Measurements from ENCODE around the gene TRPV3. TPM values are rescaled to one million over a fixed set of nuclear protein-coding genes. Genes with fewer than 3 reads are reported as not detected.

Gene TRPV3
- total and polyA plus RNA-seq, 9 of the 15 experiments (the other 6 are each of a cell fraction or from before 2014, with no cell fraction given) = 0.03 to 0.42 (median 0.11) TPM; not detected in 1

DNA sequence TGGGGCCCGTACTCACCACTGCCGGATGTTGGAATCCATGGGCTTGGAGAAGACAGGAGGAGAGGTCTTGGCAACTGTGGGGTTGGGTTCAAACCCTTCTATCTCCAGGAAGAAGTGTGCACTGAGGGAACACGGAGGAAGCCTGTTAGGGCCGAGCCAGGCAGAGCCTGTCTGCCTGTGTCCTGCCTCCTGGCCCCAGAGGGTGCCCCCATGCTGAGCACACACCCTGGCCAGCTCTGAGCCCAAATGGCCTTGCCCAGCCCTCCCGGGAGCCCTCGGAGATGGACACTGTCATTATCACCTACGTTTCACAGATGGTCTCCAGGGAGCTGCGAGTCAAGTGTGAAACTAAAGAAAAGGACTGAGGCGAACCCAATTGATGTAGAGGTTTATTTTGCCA lies 12.5 kb downstream of the TRPV3 start:
- CTCF ChIA-PET (ENCODE audit: low intra/inter-chr PET ratio) = no interaction called here
- Histone ChIP-seq H3K4me2 (ENCODE audit: insufficient read depth, low read length) (no peak overlapping the region), H3K4me1 (replicated peaks in 1 of 2; ENCODE audit: control insufficient read depth in 2 of 2, insufficient read depth in 2 of 2, low read length in 2 of 2) (no peaks in the 10 kb centered on the region; a peak in 1 of 5 replicates), H3K9ac (ENCODE audit: insufficient read depth in 1 of 2, low read depth in 2 of 2, low read length in 2 of 2) (no peak overlapping the region), H3K27ac (ENCODE audit: extremely low read depth, low read depth, low read length) (no peak overlapping the region), H3K27me3 (ENCODE audit: control insufficient read depth in 2 of 2, insufficient read depth in 2 of 2, low read length in 2 of 2) (peaks cover 0 to 46% of the 10 kb centered on the region in 2 experiments; a peak in 2 of 5 replicates), H2AFZ (ENCODE audit: low read depth, low read length) (no peak overlapping the region), H4K20me1 (replicated peaks; ENCODE audit: control insufficient read depth, insufficient read depth, low read length) (no peaks in the 10 kb centered on the region; the same call in 1 of the 2 replicates), H3K9me1 (ENCODE audit: control insufficient read depth, insufficient read depth, low read length) (no peaks in the 10 kb centered on the region), H3K79me2 (ENCODE audit: control insufficient read depth, insufficient read depth, low read length) (no peaks in the 10 kb centered on the region), H3K9me3 (replicated peaks; ENCODE audit: control insufficient read depth, insufficient read depth, low read depth, low read length) (no peaks in the 10 kb centered on the region), H3K4me3 (no peak overlapping the region), H3K36me3 (ENCODE audit: control insufficient read depth, insufficient read depth, low read length) (no peaks in the 10 kb centered on the region)
- 10% methylated on average over 4 of the region's 9 CpGs for WGBS (ENCODE audit: insufficient coverage, low coverage, missing lambda C conversion rate)
- ATAC-seq (no peak), DNase-seq (ENCODE audit: extremely low read depth in 1 of 4, low spot score in 3 of 4) (no peak), FAIRE-seq (no peak)
- in situ Hi-C loops (cut with MboI) (no loop called here), intact Hi-C loops (cut with micrococcal nuclease) (no loop called here)
- TF ChIP-seq ADNP (tag; IDR thresholded peaks at IDR 0.05) = no peak
- TF ChIP-seq, protein P1, sequence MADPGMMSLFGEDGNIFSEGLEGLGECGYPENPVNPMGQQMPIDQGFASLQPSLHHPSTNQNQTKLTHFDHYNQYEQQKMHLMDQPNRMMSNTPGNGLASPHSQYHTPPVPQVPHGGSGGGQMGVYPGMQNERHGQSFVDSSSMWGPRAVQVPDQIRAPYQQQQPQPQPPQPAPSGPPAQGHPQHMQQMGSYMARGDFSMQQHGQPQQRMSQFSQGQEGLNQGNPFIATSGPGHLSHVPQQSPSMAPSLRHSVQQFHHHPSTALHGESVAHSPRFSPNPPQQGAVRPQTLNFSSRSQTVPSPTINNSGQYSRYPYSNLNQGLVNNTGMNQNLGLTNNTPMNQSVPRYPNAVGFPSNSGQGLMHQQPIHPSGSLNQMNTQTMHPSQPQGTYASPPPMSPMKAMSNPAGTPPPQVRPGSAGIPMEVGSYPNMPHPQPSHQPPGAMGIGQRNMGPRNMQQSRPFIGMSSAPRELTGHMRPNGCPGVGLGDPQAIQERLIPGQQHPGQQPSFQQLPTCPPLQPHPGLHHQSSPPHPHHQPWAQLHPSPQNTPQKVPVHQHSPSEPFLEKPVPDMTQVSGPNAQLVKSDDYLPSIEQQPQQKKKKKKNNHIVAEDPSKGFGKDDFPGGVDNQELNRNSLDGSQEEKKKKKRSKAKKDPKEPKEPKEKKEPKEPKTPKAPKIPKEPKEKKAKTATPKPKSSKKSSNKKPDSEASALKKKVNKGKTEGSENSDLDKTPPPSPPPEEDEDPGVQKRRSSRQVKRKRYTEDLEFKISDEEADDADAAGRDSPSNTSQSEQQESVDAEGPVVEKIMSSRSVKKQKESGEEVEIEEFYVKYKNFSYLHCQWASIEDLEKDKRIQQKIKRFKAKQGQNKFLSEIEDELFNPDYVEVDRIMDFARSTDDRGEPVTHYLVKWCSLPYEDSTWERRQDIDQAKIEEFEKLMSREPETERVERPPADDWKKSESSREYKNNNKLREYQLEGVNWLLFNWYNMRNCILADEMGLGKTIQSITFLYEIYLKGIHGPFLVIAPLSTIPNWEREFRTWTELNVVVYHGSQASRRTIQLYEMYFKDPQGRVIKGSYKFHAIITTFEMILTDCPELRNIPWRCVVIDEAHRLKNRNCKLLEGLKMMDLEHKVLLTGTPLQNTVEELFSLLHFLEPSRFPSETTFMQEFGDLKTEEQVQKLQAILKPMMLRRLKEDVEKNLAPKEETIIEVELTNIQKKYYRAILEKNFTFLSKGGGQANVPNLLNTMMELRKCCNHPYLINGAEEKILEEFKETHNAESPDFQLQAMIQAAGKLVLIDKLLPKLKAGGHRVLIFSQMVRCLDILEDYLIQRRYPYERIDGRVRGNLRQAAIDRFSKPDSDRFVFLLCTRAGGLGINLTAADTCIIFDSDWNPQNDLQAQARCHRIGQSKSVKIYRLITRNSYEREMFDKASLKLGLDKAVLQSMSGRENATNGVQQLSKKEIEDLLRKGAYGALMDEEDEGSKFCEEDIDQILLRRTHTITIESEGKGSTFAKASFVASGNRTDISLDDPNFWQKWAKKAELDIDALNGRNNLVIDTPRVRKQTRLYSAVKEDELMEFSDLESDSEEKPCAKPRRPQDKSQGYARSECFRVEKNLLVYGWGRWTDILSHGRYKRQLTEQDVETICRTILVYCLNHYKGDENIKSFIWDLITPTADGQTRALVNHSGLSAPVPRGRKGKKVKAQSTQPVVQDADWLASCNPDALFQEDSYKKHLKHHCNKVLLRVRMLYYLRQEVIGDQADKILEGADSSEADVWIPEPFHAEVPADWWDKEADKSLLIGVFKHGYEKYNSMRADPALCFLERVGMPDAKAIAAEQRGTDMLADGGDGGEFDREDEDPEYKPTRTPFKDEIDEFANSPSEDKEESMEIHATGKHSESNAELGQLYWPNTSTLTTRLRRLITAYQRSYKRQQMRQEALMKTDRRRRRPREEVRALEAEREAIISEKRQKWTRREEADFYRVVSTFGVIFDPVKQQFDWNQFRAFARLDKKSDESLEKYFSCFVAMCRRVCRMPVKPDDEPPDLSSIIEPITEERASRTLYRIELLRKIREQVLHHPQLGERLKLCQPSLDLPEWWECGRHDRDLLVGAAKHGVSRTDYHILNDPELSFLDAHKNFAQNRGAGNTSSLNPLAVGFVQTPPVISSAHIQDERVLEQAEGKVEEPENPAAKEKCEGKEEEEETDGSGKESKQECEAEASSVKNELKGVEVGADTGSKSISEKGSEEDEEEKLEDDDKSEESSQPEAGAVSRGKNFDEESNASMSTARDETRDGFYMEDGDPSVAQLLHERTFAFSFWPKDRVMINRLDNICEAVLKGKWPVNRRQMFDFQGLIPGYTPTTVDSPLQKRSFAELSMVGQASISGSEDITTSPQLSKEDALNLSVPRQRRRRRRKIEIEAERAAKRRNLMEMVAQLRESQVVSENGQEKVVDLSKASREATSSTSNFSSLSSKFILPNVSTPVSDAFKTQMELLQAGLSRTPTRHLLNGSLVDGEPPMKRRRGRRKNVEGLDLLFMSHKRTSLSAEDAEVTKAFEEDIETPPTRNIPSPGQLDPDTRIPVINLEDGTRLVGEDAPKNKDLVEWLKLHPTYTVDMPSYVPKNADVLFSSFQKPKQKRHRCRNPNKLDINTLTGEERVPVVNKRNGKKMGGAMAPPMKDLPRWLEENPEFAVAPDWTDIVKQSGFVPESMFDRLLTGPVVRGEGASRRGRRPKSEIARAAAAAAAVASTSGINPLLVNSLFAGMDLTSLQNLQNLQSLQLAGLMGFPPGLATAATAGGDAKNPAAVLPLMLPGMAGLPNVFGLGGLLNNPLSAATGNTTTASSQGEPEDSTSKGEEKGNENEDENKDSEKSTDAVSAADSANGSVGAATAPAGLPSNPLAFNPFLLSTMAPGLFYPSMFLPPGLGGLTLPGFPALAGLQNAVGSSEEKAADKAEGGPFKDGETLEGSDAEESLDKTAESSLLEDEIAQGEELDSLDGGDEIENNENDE (IDR thresholded peaks at IDR 0.05; ENCODE audit: low read depth, low read length) = no peak
- no peak for TF ChIP-seq MXI1 (IDR thresholded peaks at IDR 0.05; ENCODE audit: low read depth, low read length)
- TF ChIP-seq DDX20 (tag; IDR thresholded peaks at IDR 0.05; ENCODE audit: low read depth) = no peak
- no peak for TF ChIP-seq TEAD4 (IDR thresholded peaks at IDR 0.05; ENCODE audit: low read length)
- TF ChIP-seq TEAD4 (CRISPR knock-in tag; IDR thresholded peaks at IDR 0.05; ENCODE audit: borderline replicate concordance) = no peak
- no peak for TF ChIP-seq RCOR1 (IDR thresholded peaks at IDR 0.05; ENCODE audit: borderline replicate concordance in 1 of 2, low read depth in 2 of 2, low read length in 2 of 2)
- no peak for TF ChIP-seq RUNX1 (IDR thresholded peaks at IDR 0.05; ENCODE audit: low read depth)
- TF ChIP-seq FOXA3 (CRISPR knock-in tag; conservative IDR thresholded peaks at IDR 0.05 in 1 of 2, IDR thresholded peaks at IDR 0.05 in 1 of 2) = no peak
- no peak for TF ChIP-seq ZNF263 (CRISPR knock-in tag; IDR thresholded peaks at IDR 0.05; ENCODE audit: borderline replicate concordance)
- no peak for TF ChIP-seq ZNF668 (CRISPR knock-in tag; IDR thresholded peaks at IDR 0.05)
- TF ChIP-seq MCM7 (IDR thresholded peaks at IDR 0.05) = no peak
- BruUV-seq (replicated peaks) = no TSS peak
- POLR2A ChIA-PET = no interaction called here
